ENCODE measurements around the gene BUD13. TPM values are rescaled to one million over a fixed set of nuclear protein-coding genes. Genes with fewer than 3 reads are reported as not detected.

BUD13 gene
- total and polyA plus RNA-seq, 2 of the 13 experiments (the other 11 are each of a cell fraction or from before 2014, with no cell fraction given): 13.3 to 25.9 TPM

- TF ChIP-seq, protein P1, sequence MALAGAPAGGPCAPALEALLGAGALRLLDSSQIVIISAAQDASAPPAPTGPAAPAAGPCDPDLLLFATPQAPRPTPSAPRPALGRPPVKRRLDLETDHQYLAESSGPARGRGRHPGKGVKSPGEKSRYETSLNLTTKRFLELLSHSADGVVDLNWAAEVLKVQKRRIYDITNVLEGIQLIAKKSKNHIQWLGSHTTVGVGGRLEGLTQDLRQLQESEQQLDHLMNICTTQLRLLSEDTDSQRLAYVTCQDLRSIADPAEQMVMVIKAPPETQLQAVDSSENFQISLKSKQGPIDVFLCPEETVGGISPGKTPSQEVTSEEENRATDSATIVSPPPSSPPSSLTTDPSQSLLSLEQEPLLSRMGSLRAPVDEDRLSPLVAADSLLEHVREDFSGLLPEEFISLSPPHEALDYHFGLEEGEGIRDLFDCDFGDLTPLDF (CRISPR knock-in tag; IDR thresholded peaks at IDR 0.05): peak; percentile 89
- TF ChIP-seq, protein P2, sequence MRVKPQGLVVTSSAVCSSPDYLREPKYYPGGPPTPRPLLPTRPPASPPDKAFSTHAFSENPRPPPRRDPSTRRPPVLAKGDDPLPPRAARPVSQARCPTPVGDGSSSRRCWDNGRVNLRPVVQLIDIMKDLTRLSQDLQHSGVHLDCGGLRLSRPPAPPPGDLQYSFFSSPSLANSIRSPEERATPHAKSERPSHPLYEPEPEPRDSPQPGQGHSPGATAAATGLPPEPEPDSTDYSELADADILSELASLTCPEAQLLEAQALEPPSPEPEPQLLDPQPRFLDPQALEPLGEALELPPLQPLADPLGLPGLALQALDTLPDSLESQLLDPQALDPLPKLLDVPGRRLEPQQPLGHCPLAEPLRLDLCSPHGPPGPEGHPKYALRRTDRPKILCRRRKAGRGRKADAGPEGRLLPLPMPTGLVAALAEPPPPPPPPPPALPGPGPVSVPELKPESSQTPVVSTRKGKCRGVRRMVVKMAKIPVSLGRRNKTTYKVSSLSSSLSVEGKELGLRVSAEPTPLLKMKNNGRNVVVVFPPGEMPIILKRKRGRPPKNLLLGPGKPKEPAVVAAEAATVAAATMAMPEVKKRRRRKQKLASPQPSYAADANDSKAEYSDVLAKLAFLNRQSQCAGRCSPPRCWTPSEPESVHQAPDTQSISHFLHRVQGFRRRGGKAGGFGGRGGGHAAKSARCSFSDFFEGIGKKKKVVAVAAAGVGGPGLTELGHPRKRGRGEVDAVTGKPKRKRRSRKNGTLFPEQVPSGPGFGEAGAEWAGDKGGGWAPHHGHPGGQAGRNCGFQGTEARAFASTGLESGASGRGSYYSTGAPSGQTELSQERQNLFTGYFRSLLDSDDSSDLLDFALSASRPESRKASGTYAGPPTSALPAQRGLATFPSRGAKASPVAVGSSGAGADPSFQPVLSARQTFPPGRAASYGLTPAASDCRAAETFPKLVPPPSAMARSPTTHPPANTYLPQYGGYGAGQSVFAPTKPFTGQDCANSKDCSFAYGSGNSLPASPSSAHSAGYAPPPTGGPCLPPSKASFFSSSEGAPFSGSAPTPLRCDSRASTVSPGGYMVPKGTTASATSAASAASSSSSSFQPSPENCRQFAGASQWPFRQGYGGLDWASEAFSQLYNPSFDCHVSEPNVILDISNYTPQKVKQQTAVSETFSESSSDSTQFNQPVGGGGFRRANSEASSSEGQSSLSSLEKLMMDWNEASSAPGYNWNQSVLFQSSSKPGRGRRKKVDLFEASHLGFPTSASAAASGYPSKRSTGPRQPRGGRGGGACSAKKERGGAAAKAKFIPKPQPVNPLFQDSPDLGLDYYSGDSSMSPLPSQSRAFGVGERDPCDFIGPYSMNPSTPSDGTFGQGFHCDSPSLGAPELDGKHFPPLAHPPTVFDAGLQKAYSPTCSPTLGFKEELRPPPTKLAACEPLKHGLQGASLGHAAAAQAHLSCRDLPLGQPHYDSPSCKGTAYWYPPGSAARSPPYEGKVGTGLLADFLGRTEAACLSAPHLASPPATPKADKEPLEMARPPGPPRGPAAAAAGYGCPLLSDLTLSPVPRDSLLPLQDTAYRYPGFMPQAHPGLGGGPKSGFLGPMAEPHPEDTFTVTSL (CRISPR knock-in tag; IDR thresholded peaks at IDR 0.05; ENCODE audit: borderline replicate concordance): 0 out of 2 replicates have a peak, but pooled peaks have one; percentile 44
- TF ChIP-seq HMGA1 (CRISPR knock-in tag; conservative IDR thresholded peaks at IDR 0.05): no peak
- TF ChIP-seq PPARG (CRISPR knock-in tag; conservative IDR thresholded peaks at IDR 0.05): no peak
- no peak for TF ChIP-seq ZNF101 (CRISPR knock-in tag; IDR thresholded peaks at IDR 0.05; ENCODE audit: borderline replicate concordance, low read depth)
- TF ChIP-seq NFYC (CRISPR knock-in tag; IDR thresholded peaks at IDR 0.05): no peak
- TF ChIP-seq ISL2 (CRISPR knock-in tag; IDR thresholded peaks at IDR 0.05): peak; percentile 85
- no peak for TF ChIP-seq LCORL (IDR thresholded peaks at IDR 0.05)
- TF ChIP-seq LCORL (CRISPR knock-in tag; IDR thresholded peaks at IDR 0.05): peak; percentile 74
- TF ChIP-seq HNRNPLL (IDR thresholded peaks at IDR 0.05; ENCODE audit: low read depth, low read length, poor library complexity, severe bottlenecking): peak; percentile 95
- TF ChIP-seq, protein P3, sequence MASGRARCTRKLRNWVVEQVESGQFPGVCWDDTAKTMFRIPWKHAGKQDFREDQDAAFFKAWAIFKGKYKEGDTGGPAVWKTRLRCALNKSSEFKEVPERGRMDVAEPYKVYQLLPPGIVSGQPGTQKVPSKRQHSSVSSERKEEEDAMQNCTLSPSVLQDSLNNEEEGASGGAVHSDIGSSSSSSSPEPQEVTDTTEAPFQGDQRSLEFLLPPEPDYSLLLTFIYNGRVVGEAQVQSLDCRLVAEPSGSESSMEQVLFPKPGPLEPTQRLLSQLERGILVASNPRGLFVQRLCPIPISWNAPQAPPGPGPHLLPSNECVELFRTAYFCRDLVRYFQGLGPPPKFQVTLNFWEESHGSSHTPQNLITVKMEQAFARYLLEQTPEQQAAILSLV (CRISPR knock-in tag; IDR thresholded peaks at IDR 0.05; ENCODE audit: borderline replicate concordance): peak; percentile 83; the same call in 1 of the 2 replicates
- peak; percentile 99 for TF ChIP-seq ZNF777 (CRISPR knock-in tag; IDR thresholded peaks at IDR 0.05)
- peak; percentile 96 for TF ChIP-seq ZNF350 (CRISPR knock-in tag; IDR thresholded peaks at IDR 0.05; ENCODE audit: borderline replicate concordance, low read depth)
- TF ChIP-seq, protein P4, sequence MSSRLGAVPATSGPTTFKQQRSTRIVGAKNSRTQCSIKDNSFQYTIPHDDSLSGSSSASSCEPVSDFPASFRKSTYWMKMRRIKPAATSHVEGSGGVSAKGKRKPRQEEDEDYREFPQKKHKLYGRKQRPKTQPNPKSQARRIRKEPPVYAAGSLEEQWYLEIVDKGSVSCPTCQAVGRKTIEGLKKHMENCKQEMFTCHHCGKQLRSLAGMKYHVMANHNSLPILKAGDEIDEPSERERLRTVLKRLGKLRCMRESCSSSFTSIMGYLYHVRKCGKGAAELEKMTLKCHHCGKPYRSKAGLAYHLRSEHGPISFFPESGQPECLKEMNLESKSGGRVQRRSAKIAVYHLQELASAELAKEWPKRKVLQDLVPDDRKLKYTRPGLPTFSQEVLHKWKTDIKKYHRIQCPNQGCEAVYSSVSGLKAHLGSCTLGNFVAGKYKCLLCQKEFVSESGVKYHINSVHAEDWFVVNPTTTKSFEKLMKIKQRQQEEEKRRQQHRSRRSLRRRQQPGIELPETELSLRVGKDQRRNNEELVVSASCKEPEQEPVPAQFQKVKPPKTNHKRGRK (CRISPR knock-in tag; IDR thresholded peaks at IDR 0.05): no peak
- TF ChIP-seq, protein P5, sequence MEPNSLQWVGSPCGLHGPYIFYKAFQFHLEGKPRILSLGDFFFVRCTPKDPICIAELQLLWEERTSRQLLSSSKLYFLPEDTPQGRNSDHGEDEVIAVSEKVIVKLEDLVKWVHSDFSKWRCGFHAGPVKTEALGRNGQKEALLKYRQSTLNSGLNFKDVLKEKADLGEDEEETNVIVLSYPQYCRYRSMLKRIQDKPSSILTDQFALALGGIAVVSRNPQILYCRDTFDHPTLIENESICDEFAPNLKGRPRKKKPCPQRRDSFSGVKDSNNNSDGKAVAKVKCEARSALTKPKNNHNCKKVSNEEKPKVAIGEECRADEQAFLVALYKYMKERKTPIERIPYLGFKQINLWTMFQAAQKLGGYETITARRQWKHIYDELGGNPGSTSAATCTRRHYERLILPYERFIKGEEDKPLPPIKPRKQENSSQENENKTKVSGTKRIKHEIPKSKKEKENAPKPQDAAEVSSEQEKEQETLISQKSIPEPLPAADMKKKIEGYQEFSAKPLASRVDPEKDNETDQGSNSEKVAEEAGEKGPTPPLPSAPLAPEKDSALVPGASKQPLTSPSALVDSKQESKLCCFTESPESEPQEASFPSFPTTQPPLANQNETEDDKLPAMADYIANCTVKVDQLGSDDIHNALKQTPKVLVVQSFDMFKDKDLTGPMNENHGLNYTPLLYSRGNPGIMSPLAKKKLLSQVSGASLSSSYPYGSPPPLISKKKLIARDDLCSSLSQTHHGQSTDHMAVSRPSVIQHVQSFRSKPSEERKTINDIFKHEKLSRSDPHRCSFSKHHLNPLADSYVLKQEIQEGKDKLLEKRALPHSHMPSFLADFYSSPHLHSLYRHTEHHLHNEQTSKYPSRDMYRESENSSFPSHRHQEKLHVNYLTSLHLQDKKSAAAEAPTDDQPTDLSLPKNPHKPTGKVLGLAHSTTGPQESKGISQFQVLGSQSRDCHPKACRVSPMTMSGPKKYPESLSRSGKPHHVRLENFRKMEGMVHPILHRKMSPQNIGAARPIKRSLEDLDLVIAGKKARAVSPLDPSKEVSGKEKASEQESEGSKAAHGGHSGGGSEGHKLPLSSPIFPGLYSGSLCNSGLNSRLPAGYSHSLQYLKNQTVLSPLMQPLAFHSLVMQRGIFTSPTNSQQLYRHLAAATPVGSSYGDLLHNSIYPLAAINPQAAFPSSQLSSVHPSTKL (CRISPR knock-in tag; IDR thresholded peaks at IDR 0.05): peak; percentile 70
Measured at GRCh38 chr11:116772443-116773202, at the start of gene BUD13 (continued).

Data from HepG2 (cell line).